HCT116 (cell line): ENCODE measurements around the gene CTNNA2. TPM values are rescaled to one million over a fixed set of nuclear protein-coding genes. Genes with fewer than 3 reads are reported as not detected.

Source experiments
- ATAC-seq: fragments of 200-7000 bp; cut with Tn5 transposase; 2 replicates; pipeline ENCODE4 v1.9.1; 2020; ENCODE audit warnings: mild to moderate bottlenecking, moderate library complexity
- BruUV-seq: library from RNA; stranded (reverse); fragments of 400-500 nt; replicated peaks from 2 replicates; lab custom pipeline; 2021; lab: Mats Ljungman, UMichigan
- CTCF ChIA-PET: fragments of 300-600 bp; sonication (Branson Sonifier 250); formaldehyde crosslinking; loops from one replicate; lab custom pipeline; 2021; ENCODE audit warnings: antibody characterized with exemption; lab: Charles Lee
- POLR2A ChIA-PET: fragments of 300-600, 350-600 bp; sonication (Branson Sonifier 250); formaldehyde crosslinking; loops from one replicate; lab custom pipeline; 2021; ENCODE audit warnings: antibody characterized with exemption; lab: Charles Lee
- RAD21 ChIA-PET, 2 experiments: fragments of 300-600 bp; sonication (Branson Sonifier 250); formaldehyde crosslinking; loops; one replicate each; lab custom pipeline; 2023; ENCODE audit warnings: low total read pairs in 2 of 2; ENCODE audit not compliant: uncharacterized antibody in 2 of 2, unreplicated experiment in 2 of 2, low non-redundant PET in 1 of 2; lab: Charles Lee
- DNase-seq: peaks from one replicate; pipeline ENCODE4 v3.0.0-alpha.2; 2010; ENCODE audit warnings: low read depth, low spot score
- H2AFZ ChIP-seq: fragments of 200-600 bp; shearing (Covaris generic), sonication (generic); 2 replicates; pipeline ENCODE4 v1.6.1; 2017; ENCODE audit warnings: low read depth, mixed run types, mixed read lengths, antibody characterized with exemption, low read length; ENCODE audit not compliant: poor library complexity, severe bottlenecking
- H3K27ac ChIP-seq: 2 replicates; pipeline ENCODE4 v1.5.1; 2012; ENCODE audit warnings: low read depth, low read length
- H3K27me3 ChIP-seq: fragments of 200-600 bp; sonication (generic); 2 replicates; pipeline ENCODE4 v1.6.1; 2016; ENCODE audit warnings: mixed run types, low read length, mixed read lengths; ENCODE audit not compliant: insufficient read depth
- H3K36me3 ChIP-seq, 2 experiments: fragments of 200-500 bp in 1 of 2; fragments of 200-600 bp in 1 of 2; sonication (Bioruptor generic) in 1 of 2; sonication (generic) in 1 of 2; 2 replicates each; pipeline versions ENCODE4 v1.5.1 to v1.6.1; 2014 to 2016; ENCODE audit warnings: low read length in 2 of 2, inconsistent platforms in 1 of 2, mixed read lengths in 1 of 2, mixed run types in 1 of 2; ENCODE audit not compliant: insufficient read depth in 2 of 2, control insufficient read depth in 1 of 2
- H3K4me1 ChIP-seq, 2 experiments: fragments of 200-600 bp in 1 of 2; sonication (generic) in 1 of 2; 2 replicates each; pipeline versions ENCODE4 v1.5.1 to v1.6.1; 2012 to 2017; ENCODE audit warnings: low read length in 2 of 2, inconsistent platforms in 1 of 2, mild to moderate bottlenecking in 1 of 2, mixed read lengths in 1 of 2, mixed run types in 1 of 2, moderate library complexity in 1 of 2; ENCODE audit not compliant: insufficient read depth in 2 of 2, control insufficient read depth in 1 of 2
- H3K4me2 ChIP-seq: fragments of 200-600 bp; sonication (generic); 2 replicates; pipeline ENCODE4 v1.6.1; 2017; ENCODE audit warnings: mixed run types, low read length, mixed read lengths
- H3K4me3 ChIP-seq, 2 experiments: fragments of 200-600 bp in 1 of 2; sonication (generic) in 1 of 2; replicated peaks in 1 of 2; 2 replicates each; pipeline ENCODE4 v1.5.1; 2011 to 2016; ENCODE audit warnings: low read length in 2 of 2, control low read depth in 1 of 2, low read depth in 1 of 2, mild to moderate bottlenecking in 1 of 2, mixed read lengths in 1 of 2, mixed run types in 1 of 2
- H3K79me2 ChIP-seq: fragments of 200-600 bp; sonication (generic); 2 replicates; pipeline ENCODE4 v1.6.1; 2017; ENCODE audit warnings: mild to moderate bottlenecking, mixed run types, low read length, moderate library complexity, mixed read lengths; ENCODE audit not compliant: insufficient read depth
- H3K9ac ChIP-seq: fragments of 200-600 bp; sonication (generic); 2 replicates; pipeline ENCODE4 v1.6.1; 2016; ENCODE audit warnings: low read length, mixed read lengths
- H3K9me2 ChIP-seq: fragments of 200-600 bp; sonication (generic), shearing (Covaris generic); 2 replicates; pipeline ENCODE4 v1.6.1; 2017; ENCODE audit warnings: mixed run types, mild to moderate bottlenecking, moderate library complexity; ENCODE audit not compliant: insufficient read depth
- H3K9me3 ChIP-seq, 2 experiments: fragments of 200-500 bp in 1 of 2; fragments of 200-600 bp in 1 of 2; sonication (Bioruptor generic) in 1 of 2; sonication (generic) in 1 of 2; 2 replicates each; pipeline ENCODE4 v1.6.1; 2014 to 2017; ENCODE audit warnings: low read length in 2 of 2, mixed read lengths in 2 of 2, inconsistent platforms in 1 of 2, low read depth in 1 of 2, mild to moderate bottlenecking in 1 of 2, mixed run types in 1 of 2, moderate library complexity in 1 of 2; ENCODE audit not compliant: control insufficient read depth in 1 of 2, insufficient read depth in 1 of 2
- H4K20me1 ChIP-seq: fragments of 200-600 bp; sonication (generic), shearing (Covaris generic); 2 replicates; pipeline ENCODE4 v1.6.1; 2017; ENCODE audit warnings: mixed run types, mild to moderate bottlenecking, moderate library complexity; ENCODE audit not compliant: insufficient read depth
- CBX3 ChIP-seq: IDR thresholded peaks from 2 replicates; pipeline ENCODE4 v1.6.1; 2012; ENCODE audit warnings: low read depth
- EZH2phosphoT487 ChIP-seq: fragments of 200-600 bp; IDR thresholded peaks from 2 replicates; pipeline ENCODE4 v1.6.1; 2018; ENCODE audit warnings: antibody characterized with exemption, borderline replicate concordance
- FOSL1 ChIP-seq: IDR thresholded peaks from 2 replicates; pipeline ENCODE4 v1.6.1; 2012; ENCODE audit warnings: low read depth
- JUND ChIP-seq: IDR thresholded peaks from 2 replicates; pipeline ENCODE4 v1.6.1; 2012
- POLR2A ChIP-seq: IDR thresholded peaks from 2 replicates; pipeline ENCODE4 v1.7.0; 2011; ENCODE audit warnings: borderline replicate concordance; ENCODE audit not compliant: insufficient read depth, insufficient read length; ENCODE audit errors: extremely low read depth
- RAD21 ChIP-seq: IDR thresholded peaks from 2 replicates; pipeline ENCODE4 v1.6.1; 2012; ENCODE audit warnings: low read depth, mild to moderate bottlenecking
- REST ChIP-seq: IDR thresholded peaks from 2 replicates; pipeline ENCODE4 v1.6.1; 2012; ENCODE audit warnings: low read depth
- SIN3A ChIP-seq: IDR thresholded peaks from 2 replicates; pipeline ENCODE4 v1.6.1; 2012; ENCODE audit warnings: low read depth
- SRF ChIP-seq: IDR thresholded peaks from 2 replicates; pipeline ENCODE4 v1.6.1; 2012; ENCODE audit warnings: low read depth
- TCF7L2 ChIP-seq: IDR thresholded peaks from 2 replicates; pipeline ENCODE4 v1.7.0; 2011; ENCODE audit warnings: borderline replicate concordance, inconsistent platforms; ENCODE audit not compliant: insufficient read depth, insufficient read length; ENCODE audit errors: extremely low read depth
- ZFX ChIP-seq: fragments of 450-650 bp; IDR thresholded peaks from 2 replicates; pipeline ENCODE4 v1.6.1; 2017
- intact Hi-C: fragments of 100-400 bp; cut with micrococcal nuclease; formaldehyde crosslinking; loops from 2 replicates; pipeline ENCODE4 v1.10.0; 2022
- total RNA-seq: library from RNA; stranded (reverse); gene quantifications from one replicate; pipeline ENCODE4 v1.2.1, GENCODE V29; 2021; ENCODE audit not compliant: unreplicated experiment
- TF ChIP-seq, protein P1 (sequence below): IDR thresholded peaks from 2 replicates; pipeline ENCODE4 v1.6.1; 2012

The CTNNA2 gene
- total RNA-seq, 1 experiment from 2014 or later, result not detected

GRCh38 chr2:80231421-80231820 is 718.6 kb downstream of the CTNNA2 start:
- peaks cover 0 to 5% of the 10 kb centered on the region in 2 experiments; a peak in 2 of 4 replicates for H3K9me3 ChIP-seq
- no peak overlapping the region for H2AFZ ChIP-seq
- H3K36me3 ChIP-seq, result no peaks in the 10 kb centered on the region
- H3K9ac ChIP-seq, result no peak overlapping the region
- DNase-seq (no peak), ATAC-seq (no peak)
- H3K4me3 ChIP-seq, result no peak overlapping the region
- no peaks in the 10 kb centered on the region for H3K4me1 ChIP-seq
- ChIA-PET POLR2A (no interaction called here), CTCF (no interaction called here), RAD21 (no interaction called here)
- H3K27me3 ChIP-seq, result no peaks in the 10 kb centered on the region
- H3K27ac ChIP-seq, result no peak overlapping the region
- no peak overlapping the region for H3K4me2 ChIP-seq
- TF ChIP-seq JUND, result no peak
- no peak for TF ChIP-seq SIN3A
- TF ChIP-seq POLR2A, result no peak
- no peak for TF ChIP-seq FOSL1
- no peak for TF ChIP-seq CBX3
- no peak for TF ChIP-seq ZFX
- TF ChIP-seq RAD21, result no peak
- TF ChIP-seq REST, result no peak
- TF ChIP-seq, protein P1, sequence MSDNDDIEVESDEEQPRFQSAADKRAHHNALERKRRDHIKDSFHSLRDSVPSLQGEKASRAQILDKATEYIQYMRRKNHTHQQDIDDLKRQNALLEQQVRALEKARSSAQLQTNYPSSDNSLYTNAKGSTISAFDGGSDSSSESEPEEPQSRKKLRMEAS, result no peak
- no peak for TF ChIP-seq TCF7L2
- TF ChIP-seq SRF, result no peak
- no peak for TF ChIP-seq EZH2phosphoT487
- H4K20me1 ChIP-seq, result no peaks in the 10 kb centered on the region
- no peaks in the 10 kb centered on the region for H3K9me2 ChIP-seq
- intact Hi-C loops, result no loop called here
- no peaks in the 10 kb centered on the region for H3K79me2 ChIP-seq
- no TSS peak for BruUV-seq
